ENCODE data around the gene SLC27A5.

- TF ChIP-seq CTCF (IDR thresholded peaks at IDR 0.05) (no peak), POLR2A (IDR thresholded peaks at IDR 0.05) (no peak)
Observed at GRCh38 chr19:58547323-58548312, 35.8 kb upstream of the SLC27A5 start.

Data from tibial nerve (tissue), 3 donors.